Measurements from ENCODE around the gene LLGL2. TPM values are rescaled to one million over a fixed set of nuclear protein-coding genes. Genes with fewer than 3 reads are reported as not detected.

Gene LLGL2
- total RNA-seq, 1 donor from 2014 or later, result 34.4 TPM

DNA sequence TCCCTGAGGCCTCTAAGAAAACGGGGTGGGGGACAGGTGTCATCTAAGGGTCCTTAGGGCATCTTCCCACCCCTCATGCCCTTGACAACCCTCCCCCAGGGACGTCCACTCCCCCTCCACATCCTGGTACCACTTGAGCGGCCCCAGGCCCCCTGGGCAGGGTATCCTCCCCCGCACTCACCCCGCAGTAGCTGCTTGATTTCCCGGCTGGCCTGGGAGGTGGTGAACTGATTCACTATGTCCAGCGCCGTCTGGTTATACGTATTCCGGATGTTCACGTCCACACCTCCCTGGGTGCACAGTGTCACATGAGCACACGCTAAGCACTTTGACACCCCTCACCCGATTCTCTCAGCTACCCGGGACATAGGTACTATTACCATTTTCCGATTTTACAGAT, 19.9 kb upstream of the LLGL2 start:
- peaks cover 11% of the 10 kb centered on the region for H3K4me1 Mint-ChIP-seq (ENCODE audit: unreplicated experiment)
- H3K27me3 Mint-ChIP-seq (ENCODE audit: unreplicated experiment), result peaks cover 13% of the 10 kb centered on the region
- peaks cover 9% of the 10 kb centered on the region for H3K36me3 Mint-ChIP-seq (ENCODE audit: low read depth, unreplicated experiment)
- H3K27ac Mint-ChIP-seq (ENCODE audit: unreplicated experiment), result no peak overlapping the region
- H3K4me3 Mint-ChIP-seq (ENCODE audit: unreplicated experiment), result no peak overlapping the region
- no peaks in the 10 kb centered on the region for H3K9me3 Mint-ChIP-seq (ENCODE audit: unreplicated experiment)
- TF ChIP-seq, protein P1, sequence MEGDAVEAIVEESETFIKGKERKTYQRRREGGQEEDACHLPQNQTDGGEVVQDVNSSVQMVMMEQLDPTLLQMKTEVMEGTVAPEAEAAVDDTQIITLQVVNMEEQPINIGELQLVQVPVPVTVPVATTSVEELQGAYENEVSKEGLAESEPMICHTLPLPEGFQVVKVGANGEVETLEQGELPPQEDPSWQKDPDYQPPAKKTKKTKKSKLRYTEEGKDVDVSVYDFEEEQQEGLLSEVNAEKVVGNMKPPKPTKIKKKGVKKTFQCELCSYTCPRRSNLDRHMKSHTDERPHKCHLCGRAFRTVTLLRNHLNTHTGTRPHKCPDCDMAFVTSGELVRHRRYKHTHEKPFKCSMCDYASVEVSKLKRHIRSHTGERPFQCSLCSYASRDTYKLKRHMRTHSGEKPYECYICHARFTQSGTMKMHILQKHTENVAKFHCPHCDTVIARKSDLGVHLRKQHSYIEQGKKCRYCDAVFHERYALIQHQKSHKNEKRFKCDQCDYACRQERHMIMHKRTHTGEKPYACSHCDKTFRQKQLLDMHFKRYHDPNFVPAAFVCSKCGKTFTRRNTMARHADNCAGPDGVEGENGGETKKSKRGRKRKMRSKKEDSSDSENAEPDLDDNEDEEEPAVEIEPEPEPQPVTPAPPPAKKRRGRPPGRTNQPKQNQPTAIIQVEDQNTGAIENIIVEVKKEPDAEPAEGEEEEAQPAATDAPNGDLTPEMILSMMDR (IDR thresholded peaks at IDR 0.05; ENCODE audit: unreplicated experiment), result no peak
- no peak for DNase-seq (ENCODE audit: low spot score)

DNA sequence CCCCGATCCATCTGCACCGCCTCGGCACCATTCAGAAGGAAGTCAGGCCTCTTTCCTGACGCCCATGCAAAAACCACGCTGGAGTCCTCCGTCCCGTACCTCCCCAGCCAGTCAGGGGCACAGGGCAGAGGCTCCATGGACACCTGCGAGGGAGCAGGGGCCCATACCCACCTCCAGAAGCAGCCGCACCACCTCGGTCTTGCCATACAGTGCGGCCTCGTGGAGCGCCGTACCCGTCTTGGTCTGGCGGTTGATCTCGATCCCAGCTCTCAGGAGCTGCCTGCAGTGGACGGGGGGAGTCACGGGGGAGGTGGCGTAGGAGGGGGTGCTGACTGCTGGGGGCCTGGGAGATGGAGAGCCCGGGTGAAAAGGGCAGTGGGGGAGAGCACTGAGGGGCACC, 19.4 kb upstream of the LLGL2 start:
- Mint-ChIP-seq H3K27me3 (ENCODE audit: unreplicated experiment) (peaks cover 13% of the 10 kb centered on the region), H3K4me3 (ENCODE audit: unreplicated experiment) (no peak overlapping the region), H3K9me3 (ENCODE audit: unreplicated experiment) (no peaks in the 10 kb centered on the region), H3K36me3 (ENCODE audit: low read depth, unreplicated experiment) (peaks cover 9% of the 10 kb centered on the region), H3K27ac (ENCODE audit: unreplicated experiment) (no peak overlapping the region), H3K4me1 (ENCODE audit: unreplicated experiment) (peaks cover 11% of the 10 kb centered on the region)
- TF ChIP-seq, protein P1 (IDR thresholded peaks at IDR 0.05; ENCODE audit: unreplicated experiment), result no peak
- DNase-seq (ENCODE audit: low spot score), result no peak

DNA sequence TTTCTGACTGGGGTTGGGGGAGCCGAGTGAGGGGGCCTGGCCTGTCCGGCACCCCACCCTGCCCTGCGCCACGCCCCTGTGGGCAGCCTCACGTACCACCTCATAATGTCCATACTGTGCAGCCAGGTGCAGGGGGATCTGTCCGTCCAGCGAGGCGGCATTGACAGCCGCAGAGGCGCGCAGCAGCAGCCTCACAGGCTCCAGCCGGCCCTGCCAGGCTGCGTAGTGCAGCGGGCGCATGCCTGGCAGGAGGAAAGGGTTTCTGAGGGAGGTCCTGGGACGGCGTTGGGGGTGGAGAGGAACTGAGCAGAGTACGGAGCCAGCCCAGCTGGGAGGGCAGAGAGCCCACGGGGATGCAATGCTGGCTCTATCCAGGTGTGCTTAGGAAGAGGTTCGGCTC, 18.6 kb upstream of the LLGL2 start:
- Mint-ChIP-seq H3K27me3 (ENCODE audit: unreplicated experiment) (peaks cover 13% of the 10 kb centered on the region), H3K4me1 (ENCODE audit: unreplicated experiment) (peaks cover 11% of the 10 kb centered on the region), H3K27ac (ENCODE audit: unreplicated experiment) (no peak overlapping the region), H3K9me3 (ENCODE audit: unreplicated experiment) (no peaks in the 10 kb centered on the region), H3K36me3 (ENCODE audit: low read depth, unreplicated experiment) (peaks cover 9% of the 10 kb centered on the region), H3K4me3 (ENCODE audit: unreplicated experiment) (no peak overlapping the region)
- TF ChIP-seq, protein P1 (IDR thresholded peaks at IDR 0.05; ENCODE audit: unreplicated experiment), result no peak
- DNase-seq (ENCODE audit: low spot score), result no peak

DNA sequence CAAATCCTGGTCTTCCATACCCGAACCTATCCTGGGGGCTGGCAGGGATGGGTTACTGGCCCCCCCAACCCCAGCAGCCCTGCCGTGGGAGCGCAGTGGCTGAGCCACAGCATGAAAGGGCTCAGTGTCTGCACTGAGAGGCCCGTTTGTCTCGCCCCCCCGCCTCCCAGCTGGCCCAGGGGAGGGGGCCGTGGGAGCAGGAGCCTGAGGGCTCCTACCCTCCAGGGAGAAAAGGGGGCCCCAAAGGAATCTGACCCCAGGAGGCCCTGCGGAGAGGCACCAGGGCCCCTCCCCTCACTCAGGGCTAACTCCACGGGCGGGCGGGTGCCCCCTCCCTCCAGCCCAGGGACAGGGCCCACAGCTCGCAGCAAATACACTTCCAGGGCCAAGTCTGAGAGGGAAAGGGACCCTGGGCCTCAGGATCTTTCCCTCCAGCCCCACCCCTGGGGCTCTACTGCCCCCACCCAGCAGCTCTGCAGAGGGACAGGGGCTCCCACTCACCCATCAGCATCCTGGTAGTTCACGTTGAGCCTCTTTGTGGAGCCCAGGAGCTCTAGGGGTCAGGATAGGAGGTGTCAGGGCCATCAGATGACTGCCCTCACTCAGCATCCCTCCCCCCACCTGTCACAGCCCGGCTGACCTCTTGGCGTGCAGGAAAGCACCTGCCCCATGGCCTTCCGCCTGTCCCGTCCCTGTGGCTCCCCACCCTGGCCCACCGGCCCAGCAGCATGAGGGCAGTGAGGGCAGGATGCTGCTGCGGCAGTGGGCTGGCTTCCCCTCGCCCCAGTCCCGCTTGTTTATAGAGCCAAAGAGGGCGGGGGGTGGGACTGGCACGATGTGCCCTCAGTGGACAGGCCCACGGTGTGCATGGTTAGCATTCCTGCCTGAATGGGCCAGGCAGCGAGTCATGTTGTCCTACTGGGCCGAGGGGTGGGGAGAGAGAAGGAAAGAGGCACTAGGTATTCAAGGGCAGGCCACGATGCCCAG, 17.5 kb upstream of the LLGL2 start:
- TF ChIP-seq, protein P1 (IDR thresholded peaks at IDR 0.05; ENCODE audit: unreplicated experiment), result no peak
- H3K27ac Mint-ChIP-seq (ENCODE audit: unreplicated experiment), result peak overlapping the region; percentile 36

DNA sequence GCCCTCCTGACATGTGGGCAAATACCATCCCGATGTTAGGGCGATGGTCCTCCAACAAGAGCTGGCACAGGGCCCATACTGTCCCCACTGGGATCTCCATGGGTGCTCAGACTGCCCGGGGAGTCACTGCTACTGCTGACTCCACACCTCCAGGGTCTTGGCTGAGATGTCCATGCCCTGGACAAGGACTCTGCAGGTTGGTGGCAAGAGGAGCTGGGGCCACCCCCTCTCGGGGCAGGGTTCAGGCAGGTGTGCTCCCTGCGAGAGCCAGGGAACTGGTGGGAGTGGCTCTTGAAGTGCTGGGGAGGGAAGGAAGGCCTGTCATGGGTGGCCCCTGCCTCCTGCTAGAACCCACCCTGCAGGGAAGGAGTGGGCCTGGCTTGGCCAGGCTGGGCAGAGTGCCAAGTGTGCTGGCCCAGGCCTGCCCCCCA, 16.6 kb upstream of the LLGL2 start:
- H3K9me3 Mint-ChIP-seq (ENCODE audit: unreplicated experiment), result no peaks in the 10 kb centered on the region
- TF ChIP-seq, protein P1 (IDR thresholded peaks at IDR 0.05; ENCODE audit: unreplicated experiment), result no peak
- H3K36me3 Mint-ChIP-seq (ENCODE audit: low read depth, unreplicated experiment), result peaks cover 9% of the 10 kb centered on the region
- DNase-seq (ENCODE audit: low spot score), result no peak
- H3K4me3 Mint-ChIP-seq (ENCODE audit: unreplicated experiment), result no peak overlapping the region
- H3K27ac Mint-ChIP-seq (ENCODE audit: unreplicated experiment), result no peak overlapping the region
- peaks cover 23% of the 10 kb centered on the region for H3K4me1 Mint-ChIP-seq (ENCODE audit: unreplicated experiment)
- peaks cover 16% of the 10 kb centered on the region for H3K27me3 Mint-ChIP-seq (ENCODE audit: unreplicated experiment)

More for the DNA sequence above, 17.5 kb upstream of the LLGL2 start:
- H3K27me3 Mint-ChIP-seq (ENCODE audit: unreplicated experiment), result peaks cover 13% of the 10 kb centered on the region
- no peak for DNase-seq (ENCODE audit: low spot score)
- no peak overlapping the region for H3K4me3 Mint-ChIP-seq (ENCODE audit: unreplicated experiment)
- H3K9me3 Mint-ChIP-seq (ENCODE audit: unreplicated experiment), result no peaks in the 10 kb centered on the region
- H3K4me1 Mint-ChIP-seq (ENCODE audit: unreplicated experiment), result peaks cover 14% of the 10 kb centered on the region
- peaks cover 9% of the 10 kb centered on the region for H3K36me3 Mint-ChIP-seq (ENCODE audit: low read depth, unreplicated experiment)

Measured in endothelial cell (in vitro differentiated cells).